IPS DF 6.9 (cell line): ENCODE results near the gene TEX54.
A peak's percentile ranks its signal among the peaks of the same experiment; 100 is the strongest.

Experiments used
- DNase-seq: peaks from one replicate; pipeline ENCODE4 v3.0.0-alpha.2; 2013; ENCODE audit warnings: low read depth, low spot score
- H3K27ac ChIP-seq: one replicate; pipeline ENCODE4 v1.5.1; 2013; ENCODE audit warnings: low read length, control low read depth
- H3K27me3 ChIP-seq: 2 replicates; pipeline ENCODE4 v1.6.1; 2013; ENCODE audit warnings: mild to moderate bottlenecking, low read length; ENCODE audit not compliant: control insufficient read depth, insufficient read depth
- H3K36me3 ChIP-seq: 2 replicates; pipeline ENCODE4 v1.6.1; 2013; ENCODE audit warnings: low read length; ENCODE audit not compliant: control insufficient read depth, insufficient read depth
- H3K4me1 ChIP-seq: 2 replicates; pipeline ENCODE4 v1.6.1; 2013; ENCODE audit warnings: low read length; ENCODE audit not compliant: control insufficient read depth, insufficient read depth
- H3K4me3 ChIP-seq: 2 replicates; pipeline ENCODE4 v1.5.1; 2013; ENCODE audit warnings: mild to moderate bottlenecking, low read length
- H3K9me3 ChIP-seq: 2 replicates; pipeline ENCODE4 v1.6.1; 2013; ENCODE audit warnings: low read length, inconsistent platforms; ENCODE audit not compliant: control insufficient read depth, insufficient read depth
- WGBS: extraction: QIAGEN DNeasy Blood & Tissue Kit; methylation state at CpG from one replicate; pipeline ENCODE4 v1.1.7; 2013; ENCODE audit warnings: mixed read lengths, missing lambda C conversion rate; ENCODE audit not compliant: insufficient read length, insufficient coverage; 5-methylcytosine and 5-hydroxymethylcytosine counted together

TEX54 gene

DNA sequence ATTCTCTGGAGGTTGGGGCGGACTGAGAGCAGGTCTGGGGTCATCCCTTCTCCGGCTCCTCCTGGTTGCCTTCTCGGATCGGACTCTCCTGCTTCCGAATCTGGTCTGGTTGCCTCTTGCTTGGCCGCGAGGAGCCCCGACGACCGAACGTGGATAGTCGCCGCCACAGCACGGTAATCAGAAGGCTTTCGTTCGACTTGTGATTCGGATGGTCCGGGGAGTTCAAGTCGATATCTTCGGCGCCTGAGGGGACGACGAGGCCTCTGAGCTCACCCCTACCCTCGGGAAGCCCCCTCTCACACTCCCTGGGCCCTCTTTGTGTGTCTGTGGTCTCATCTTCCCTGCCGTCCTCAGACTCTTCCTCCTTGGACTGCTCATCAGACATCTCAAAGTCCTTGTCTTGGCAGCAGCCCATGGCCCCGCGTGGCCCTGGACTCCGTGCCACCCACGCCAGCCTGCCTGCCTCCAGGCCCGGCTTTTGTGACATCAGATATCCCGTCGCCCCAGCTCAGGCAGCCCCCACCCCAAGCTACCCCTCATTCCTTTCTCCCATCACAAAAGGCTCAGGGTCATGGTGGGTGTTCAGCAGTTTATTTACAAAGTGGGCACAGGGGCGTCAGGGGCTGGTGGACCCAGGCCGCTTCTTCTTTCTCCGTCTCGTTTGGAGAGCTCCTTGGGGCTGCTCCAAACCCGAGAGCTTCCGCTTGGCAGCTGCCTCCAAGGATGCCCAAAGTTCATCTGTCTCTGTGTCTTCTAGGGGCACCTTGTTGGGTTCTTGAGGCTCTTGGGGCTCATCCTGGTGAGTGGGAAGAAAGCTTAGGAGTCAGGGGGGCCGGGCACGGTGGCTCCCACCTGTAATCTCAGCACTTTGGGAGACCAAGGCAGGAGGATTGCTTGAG is at the start of gene TEX54:
Gene TEX54, minus strand, starts transcription at position 506 of the 899 bp plus-strand sequence.
- Histone ChIP-seq H3K4me1 (no peaks in the 10 kb centered on the region; the same call in 1 of the 2 replicates), H3K27me3 (no peaks in the 10 kb centered on the region), H3K9me3 (no peaks in the 10 kb centered on the region), H3K4me3 (peak within 1 kb of the TSS; percentile 92; the same call in 1 of the 2 replicates), H3K36me3 (peaks cover 20% of the 10 kb centered on the region), H3K27ac (no peak within 1 kb of the TSS)
- no peak for DNase-seq
- WGBS = no CpG with 5 or more reads among the region's 40 CpGs

DNA sequence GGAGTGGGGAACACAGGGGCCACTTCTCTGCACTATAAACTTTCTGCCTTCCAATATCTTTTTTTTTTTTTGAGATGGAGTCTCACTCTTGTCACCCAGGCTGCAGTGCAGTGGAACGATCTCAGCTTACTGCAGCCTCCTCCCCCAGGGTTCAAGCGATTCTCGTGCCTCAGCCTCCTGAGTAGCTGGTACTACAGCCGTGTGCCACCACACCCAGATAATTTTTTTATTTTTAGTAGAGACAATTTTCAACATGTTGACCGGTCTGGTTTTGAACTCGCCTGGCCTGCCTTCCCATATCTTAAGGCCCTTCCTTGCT is 49.7 kb upstream of the TEX54 start:
- Histone ChIP-seq H3K36me3 (peaks cover 41% of the 10 kb centered on the region), H3K27ac (no peak overlapping the region), H3K9me3 (no peaks in the 10 kb centered on the region), H3K4me3 (no peak overlapping the region), H3K4me1 (peaks cover 3% of the 10 kb centered on the region; the same call in 1 of the 2 replicates), H3K27me3 (no peaks in the 10 kb centered on the region)
- DNase-seq = no peak
- WGBS = no CpG with 5 or more reads among the region's 6 CpGs

DNA sequence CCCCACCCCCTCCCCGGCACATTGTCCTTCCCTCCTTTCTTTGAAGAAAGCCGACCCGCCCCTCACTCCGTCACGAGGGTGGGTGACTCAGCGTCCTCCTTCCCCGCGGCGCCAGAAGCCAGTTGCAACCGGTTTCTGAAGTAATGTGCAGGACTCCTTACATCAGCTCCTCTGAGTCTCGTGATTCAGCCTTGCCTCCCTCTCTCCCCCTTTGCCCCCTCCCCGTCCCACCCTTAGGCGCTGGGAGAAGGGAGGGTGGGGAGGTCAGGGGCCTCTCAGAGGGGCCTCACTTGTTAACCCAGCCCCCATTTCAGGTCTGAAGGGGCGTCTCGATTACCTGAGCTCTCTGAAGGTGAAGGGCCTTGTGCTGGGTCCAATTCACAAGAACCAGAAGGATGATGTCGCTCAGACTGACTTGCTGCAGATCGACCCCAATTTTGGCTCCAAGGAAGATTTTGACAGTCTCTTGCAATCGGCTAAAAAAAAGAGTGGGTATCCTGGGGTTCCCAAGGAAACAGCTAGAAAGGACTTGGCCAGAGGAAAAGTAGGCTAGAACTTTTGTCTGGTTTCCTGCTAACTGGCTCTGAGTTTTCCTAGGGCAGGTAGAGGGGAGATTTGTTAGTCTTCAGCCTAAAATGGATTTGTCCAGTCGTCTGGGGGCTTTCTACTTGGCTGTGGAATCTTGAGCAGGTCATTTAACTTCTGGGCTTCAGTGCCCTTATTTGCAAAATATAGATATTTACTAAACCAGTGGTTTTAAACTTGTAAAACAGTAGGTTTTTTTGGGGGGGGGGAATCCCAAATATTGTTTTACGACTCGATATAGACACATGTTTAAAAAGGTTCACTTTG is 49.2 kb upstream of the TEX54 start:
- no peaks in the 10 kb centered on the region for H3K9me3 ChIP-seq
- H3K4me3 ChIP-seq = peak overlapping the region; percentile 77; the same call in 1 of the 2 replicates
- WGBS = no CpG with 5 or more reads among the region's 21 CpGs
- peaks cover 3% of the 10 kb centered on the region; the same call in 1 of the 2 replicates for H3K4me1 ChIP-seq
- no peaks in the 10 kb centered on the region for H3K27me3 ChIP-seq
- no peak overlapping the region for H3K27ac ChIP-seq
- H3K36me3 ChIP-seq = peaks cover 43% of the 10 kb centered on the region
- no peak for DNase-seq

DNA sequence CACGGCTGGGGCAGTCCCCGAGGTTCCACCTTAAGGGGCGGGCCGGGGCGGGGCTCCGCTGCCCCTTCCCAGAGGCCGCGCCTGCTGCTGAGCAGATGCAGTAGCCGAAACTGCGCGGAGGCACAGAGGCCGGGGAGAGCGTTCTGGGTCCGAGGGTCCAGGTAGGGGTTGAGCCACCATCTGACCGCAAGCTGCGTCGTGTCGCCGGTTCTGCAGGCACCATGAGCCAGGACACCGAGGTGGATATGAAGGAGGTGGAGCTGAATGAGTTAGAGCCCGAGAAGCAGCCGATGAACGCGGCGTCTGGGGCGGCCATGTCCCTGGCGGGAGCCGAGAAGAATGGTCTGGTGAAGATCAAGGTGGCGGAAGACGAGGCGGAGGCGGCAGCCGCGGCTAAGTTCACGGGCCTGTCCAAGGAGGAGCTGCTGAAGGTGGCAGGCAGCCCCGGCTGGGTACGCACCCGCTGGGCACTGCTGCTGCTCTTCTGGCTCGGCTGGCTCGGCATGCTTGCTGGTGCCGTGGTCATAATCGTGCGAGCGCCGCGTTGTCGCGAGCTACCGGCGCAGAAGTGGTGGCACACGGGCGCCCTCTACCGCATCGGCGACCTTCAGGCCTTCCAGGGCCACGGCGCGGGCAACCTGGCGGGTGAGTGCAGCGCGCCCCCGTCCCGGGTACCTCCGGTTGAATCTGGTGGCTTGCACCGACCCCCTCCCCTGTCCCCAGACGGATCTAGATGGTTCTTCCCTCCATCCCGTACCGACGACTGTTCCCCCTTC is 48.4 kb upstream of the TEX54 start, which contains the start of gene SLC3A2:
Gene SLC3A2, plus strand, starts transcription at position 94 of the 776 bp plus-strand sequence. Its CDS starts 128 bp downstream, at position 222.
- Histone ChIP-seq H3K4me1 (peaks cover 3% of the 10 kb centered on the region; the same call in 1 of the 2 replicates), H3K27me3 (no peaks in the 10 kb centered on the region), H3K36me3 (peaks cover 37% of the 10 kb centered on the region), H3K4me3 (peak within 1 kb of the TSS; percentile 77), H3K27ac (no peak within 1 kb of the TSS), H3K9me3 (no peaks in the 10 kb centered on the region)
- DNase-seq = no peak
- no CpG with 5 or more reads among the region's 69 CpGs for WGBS

DNA sequence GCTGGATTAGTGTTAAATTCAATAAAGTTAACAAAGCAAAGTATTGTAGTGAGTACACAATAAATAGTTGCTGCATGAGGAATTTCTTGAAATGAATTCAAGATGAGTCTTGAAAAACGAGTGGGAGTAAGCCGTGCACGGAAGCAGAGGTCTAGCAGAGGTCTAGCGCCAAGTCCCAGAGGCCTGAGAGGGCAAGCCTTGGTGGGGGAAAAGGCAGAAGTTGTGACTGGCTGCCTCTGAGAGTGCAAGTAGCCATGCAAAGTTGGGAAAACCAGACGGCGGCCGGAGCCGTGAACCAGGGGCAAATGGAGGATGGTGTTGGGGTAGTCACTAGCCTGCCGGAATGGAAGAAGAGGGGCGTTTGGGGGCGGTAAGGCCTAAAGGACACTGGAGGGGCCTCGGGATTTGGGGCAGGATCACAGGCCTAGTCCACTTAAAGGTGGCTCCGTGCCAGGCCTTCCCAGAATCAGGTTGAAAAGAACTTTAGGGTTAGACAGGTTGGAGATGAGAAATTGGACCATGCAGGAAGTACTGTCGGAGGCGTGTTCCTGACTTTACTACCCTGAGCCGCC is 47.7 kb upstream of the TEX54 start:
- WGBS = no CpG with 5 or more reads among the region's 16 CpGs
- Histone ChIP-seq H3K4me1 (peaks cover 3% of the 10 kb centered on the region; the same call in 1 of the 2 replicates), H3K36me3 (peaks cover 33% of the 10 kb centered on the region)

DNA sequence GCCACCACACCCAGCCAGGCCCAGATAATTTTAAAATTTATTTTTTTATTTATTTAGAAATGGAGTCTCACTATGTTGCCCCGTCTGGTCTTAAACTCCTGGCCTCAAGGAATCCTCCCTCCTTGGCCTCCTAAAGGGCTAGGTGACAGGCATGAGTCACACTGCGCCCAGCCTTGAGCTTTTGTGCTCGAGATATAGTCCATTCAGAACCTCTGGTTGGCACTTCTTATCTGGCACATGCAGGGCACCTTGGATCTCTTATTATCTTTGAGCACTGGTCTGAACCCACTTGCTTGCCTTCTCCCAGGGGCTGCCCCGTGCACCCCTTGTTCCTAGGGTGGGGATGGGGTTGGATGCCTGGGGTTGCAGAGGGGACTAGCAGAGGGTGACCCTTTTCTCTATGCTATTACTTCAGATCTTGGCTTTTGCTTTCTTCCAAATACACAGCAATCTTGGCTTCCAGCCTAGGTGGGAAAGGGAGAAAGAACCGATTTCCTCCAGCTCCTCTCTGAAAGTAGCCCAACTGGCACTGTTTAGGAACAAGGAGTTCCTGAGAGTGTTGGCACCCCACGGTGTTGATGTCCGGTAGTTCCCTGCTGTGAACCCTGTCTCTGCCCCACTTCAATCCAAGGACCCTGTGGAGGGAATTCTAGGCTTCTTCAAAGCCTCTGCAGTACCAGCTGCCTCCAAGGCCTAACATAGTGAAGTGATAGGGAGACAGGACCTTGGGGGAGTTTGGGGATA is 46.8 kb upstream of the TEX54 start:
- H3K27me3 ChIP-seq = no peaks in the 10 kb centered on the region
- no peaks in the 10 kb centered on the region for H3K9me3 ChIP-seq
- H3K36me3 ChIP-seq = peaks cover 26% of the 10 kb centered on the region; the same call in 1 of the 2 replicates
- peaks cover 3% of the 10 kb centered on the region; the same call in 1 of the 2 replicates for H3K4me1 ChIP-seq
- no peak for DNase-seq
- H3K4me3 ChIP-seq = no peak overlapping the region
- H3K27ac ChIP-seq = no peak overlapping the region
- WGBS = no CpG with 5 or more reads among the region's 7 CpGs

More for the DNA sequence above, 47.7 kb upstream of the TEX54 start:
- no peaks in the 10 kb centered on the region for H3K9me3 ChIP-seq
- no peak for DNase-seq
- H3K27me3 ChIP-seq = no peaks in the 10 kb centered on the region
- peak overlapping the region; percentile 77; the same call in 1 of the 2 replicates for H3K4me3 ChIP-seq
- H3K27ac ChIP-seq = no peak overlapping the region

DNA sequence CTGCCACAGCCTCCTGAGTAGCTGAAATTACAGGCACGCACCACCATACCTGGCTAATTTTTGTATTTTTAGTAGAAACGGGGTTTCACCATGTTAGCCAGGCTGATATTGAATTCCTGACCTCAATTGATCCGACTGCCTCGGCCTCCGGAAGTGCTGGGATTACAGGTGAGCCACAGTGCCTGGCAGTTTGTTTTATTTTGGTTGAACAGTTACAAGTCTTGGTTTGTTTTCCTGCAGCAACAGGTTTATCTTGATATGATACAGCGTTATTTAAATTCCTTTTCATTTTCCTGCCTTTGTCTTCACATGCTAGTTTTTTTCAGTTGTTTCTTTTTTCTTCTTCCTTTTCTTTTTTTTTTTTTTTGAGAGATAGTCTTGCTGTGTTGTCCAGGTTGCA is 44.1 kb upstream of the TEX54 start:
- H3K4me1 ChIP-seq = peaks cover 3% of the 10 kb centered on the region; the same call in 1 of the 2 replicates
- no peaks in the 10 kb centered on the region for H3K27me3 ChIP-seq
- H3K4me3 ChIP-seq = no peak overlapping the region
- WGBS = no CpG with 5 or more reads among the region's 6 CpGs
- H3K36me3 ChIP-seq = peaks cover 22% of the 10 kb centered on the region; the same call in 1 of the 2 replicates
- DNase-seq = no peak
- H3K27ac ChIP-seq = no peak overlapping the region
- H3K9me3 ChIP-seq = no peaks in the 10 kb centered on the region

DNA sequence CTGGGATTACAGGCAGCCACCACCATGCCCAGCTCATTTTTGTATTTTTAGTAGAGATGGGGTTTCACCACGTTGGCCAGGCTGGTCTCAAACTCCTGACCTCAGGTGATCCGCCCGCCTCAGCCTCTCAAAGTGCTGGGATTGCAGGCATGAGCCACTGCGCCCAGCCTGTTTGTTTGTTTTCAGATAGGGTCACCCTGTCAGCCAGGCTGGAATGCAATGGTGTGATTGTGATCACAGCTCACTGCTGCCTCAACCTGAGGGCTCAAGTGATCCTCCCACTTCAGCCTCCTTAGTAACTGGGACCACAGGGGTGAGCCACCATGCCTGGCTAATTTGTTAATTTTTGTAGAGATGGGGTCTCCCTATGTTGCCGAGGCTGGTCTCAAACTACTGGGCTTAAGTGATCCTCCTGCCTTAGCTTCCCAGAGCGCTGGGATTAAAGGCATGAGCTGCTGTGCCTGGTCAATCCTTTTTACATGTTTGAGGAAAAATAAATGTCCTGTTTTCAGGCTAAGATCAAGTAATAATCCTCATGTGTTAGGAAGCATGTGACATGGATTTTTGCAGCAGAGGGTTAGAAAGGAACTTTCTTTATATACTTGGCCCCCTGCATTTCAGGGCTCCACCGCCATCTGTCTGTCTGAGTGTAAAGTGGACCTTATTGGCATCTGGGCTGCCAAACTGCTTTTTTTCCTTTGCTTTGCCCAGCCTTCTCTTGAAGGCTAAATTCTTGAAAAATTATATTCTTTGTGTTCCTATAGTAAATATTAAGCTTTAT is 43.2 kb upstream of the TEX54 start:
- Histone ChIP-seq H3K9me3 (no peaks in the 10 kb centered on the region), H3K4me3 (no peak overlapping the region), H3K27ac (no peak overlapping the region), H3K27me3 (no peaks in the 10 kb centered on the region), H3K4me1 (peaks cover 3% of the 10 kb centered on the region; the same call in 1 of the 2 replicates), H3K36me3 (peaks cover 20% of the 10 kb centered on the region; the same call in 1 of the 2 replicates)
- DNase-seq = no peak
- no CpG with 5 or more reads among the region's 7 CpGs for WGBS
